DND-41 (cell line): ENCODE data around the gene ZNF451.

Experiments used
- ATAC-seq: fragments of 200-7000 bp; cut with Tn5 transposase; 3 replicates; pipeline ENCODE4 v1.9.1; 2021; ENCODE audit warnings: low read depth; ENCODE audit not compliant: insufficient read depth
- DNase-seq: peaks from one replicate; pipeline ENCODE4 v3.0.0-alpha.2; 2020
- H2AFZ ChIP-seq: 2 replicates; pipeline ENCODE4 v1.6.0; 2012; ENCODE audit warnings: low read depth, low read length
- H3K27ac ChIP-seq: 2 replicates; pipeline ENCODE4 v1.5.1; 2012; ENCODE audit warnings: low read length, inconsistent platforms
- H3K27me3 ChIP-seq: fragments of 200-600 bp; sonication (generic); 2 replicates; pipeline ENCODE4 v1.6.0; 2012; ENCODE audit warnings: low read length, mild to moderate bottlenecking, inconsistent platforms; ENCODE audit not compliant: insufficient read depth, poor library complexity
- H3K36me3 ChIP-seq: 2 replicates; pipeline ENCODE4 v1.5.1; 2012; ENCODE audit warnings: low read length, inconsistent platforms; ENCODE audit not compliant: insufficient read depth
- H3K4me1 ChIP-seq: 2 replicates; pipeline ENCODE4 v1.5.1; 2012; ENCODE audit warnings: mild to moderate bottlenecking, low read length; ENCODE audit not compliant: insufficient read depth
- H3K4me2 ChIP-seq: 2 replicates; pipeline ENCODE4 v1.6.0; 2012; ENCODE audit warnings: mild to moderate bottlenecking, moderate library complexity, low read length, inconsistent platforms; ENCODE audit not compliant: insufficient read depth
- H3K4me3 ChIP-seq, 2 experiments: fragments of 200-600 bp in 1 of 2; shearing (Covaris generic) in 1 of 2; 2 replicates each; pipeline ENCODE4 v1.5.1; 2012 to 2016; ENCODE audit warnings: inconsistent platforms in 2 of 2, low read length in 2 of 2, mild to moderate bottlenecking in 2 of 2, low read depth in 1 of 2, moderate library complexity in 1 of 2
- H3K79me2 ChIP-seq: 2 replicates; pipeline ENCODE4 v1.6.0; 2012; ENCODE audit warnings: low read length, inconsistent platforms; ENCODE audit not compliant: insufficient read depth
- H3K9ac ChIP-seq: 2 replicates; pipeline ENCODE4 v1.6.0; 2012; ENCODE audit warnings: low read depth, mild to moderate bottlenecking, inconsistent platforms, low read length, moderate library complexity
- H3K9me3 ChIP-seq: 2 replicates; pipeline ENCODE4 v1.5.1; 2012; ENCODE audit warnings: low read length, moderate library complexity, mild to moderate bottlenecking, inconsistent platforms; ENCODE audit not compliant: insufficient read depth, severe bottlenecking
- H4K20me1 ChIP-seq: 2 replicates; pipeline ENCODE4 v1.6.0; 2012; ENCODE audit warnings: low read length; ENCODE audit not compliant: insufficient read depth
- EZH2 ChIP-seq: IDR thresholded peaks from 3 replicates; pipeline ENCODE4 v1.6.1; 2012; ENCODE audit warnings: borderline replicate concordance, low read depth, mild to moderate bottlenecking, moderate library complexity, low read length, inconsistent platforms; ENCODE audit not compliant: severe bottlenecking
- TF ChIP-seq, protein P1 (sequence below): IDR thresholded peaks from 2 replicates; pipeline ENCODE4 v1.5.1; 2012; ENCODE audit warnings: borderline replicate concordance, low read length, moderate library complexity, mild to moderate bottlenecking; ENCODE audit not compliant: poor library complexity, severe bottlenecking; ENCODE audit errors: extremely low read depth

Gene ZNF451

DNA sequence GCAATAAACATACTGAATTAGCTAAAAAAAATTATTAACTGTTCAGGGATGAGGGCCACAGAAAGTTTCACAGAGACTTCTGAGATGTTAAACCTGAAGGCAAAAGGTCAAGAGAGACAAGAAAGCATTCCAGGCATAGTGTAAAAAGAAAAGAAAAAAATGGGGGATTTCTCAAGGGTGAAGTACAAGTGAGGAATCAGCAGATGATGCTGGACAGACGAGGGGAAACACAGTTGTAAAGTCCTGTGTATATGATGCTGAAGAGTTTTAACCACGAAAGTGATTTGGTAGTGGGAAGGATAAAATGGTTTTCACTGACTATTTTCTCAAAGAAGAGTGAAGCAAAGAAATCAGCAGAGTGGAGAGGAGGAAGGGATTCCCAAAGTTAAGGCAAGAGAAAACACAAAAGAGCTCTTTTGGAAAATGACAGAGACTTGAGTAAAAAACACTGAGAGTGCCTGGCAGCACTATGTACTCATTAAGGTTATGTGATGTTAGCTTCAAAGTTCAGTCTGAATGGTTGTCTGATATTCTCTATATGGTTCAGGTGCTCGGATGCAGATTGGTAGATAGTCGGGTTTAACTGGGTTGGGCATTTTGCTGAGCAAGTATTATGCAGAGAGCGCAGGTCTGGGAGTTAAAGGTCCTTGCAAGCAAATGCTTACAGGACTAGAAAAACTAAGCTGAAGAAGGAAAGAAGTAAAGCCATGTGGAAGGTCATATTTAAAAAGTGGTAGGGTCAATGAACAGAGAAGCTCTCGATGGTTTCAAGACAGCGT is 115.8 kb downstream of the ZNF451 start:
- Histone ChIP-seq H4K20me1 (no peaks in the 10 kb centered on the region), H3K4me2 (no peak overlapping the region), H3K27ac (no peak overlapping the region), H3K4me3 (no peak overlapping the region), H3K27me3 (no peaks in the 10 kb centered on the region), H2AFZ (no peak overlapping the region), H3K9ac (no peak overlapping the region), H3K4me1 (no peaks in the 10 kb centered on the region), H3K9me3 (no peaks in the 10 kb centered on the region), H3K79me2 (0 out of 2 replicates have a peak, but pooled peaks cover 6% of the 10 kb centered on the region), H3K36me3 (no peaks in the 10 kb centered on the region)
- DNase-seq (no peak), ATAC-seq (no peak)
- no peak for TF ChIP-seq EZH2
- TF ChIP-seq, protein P1, sequence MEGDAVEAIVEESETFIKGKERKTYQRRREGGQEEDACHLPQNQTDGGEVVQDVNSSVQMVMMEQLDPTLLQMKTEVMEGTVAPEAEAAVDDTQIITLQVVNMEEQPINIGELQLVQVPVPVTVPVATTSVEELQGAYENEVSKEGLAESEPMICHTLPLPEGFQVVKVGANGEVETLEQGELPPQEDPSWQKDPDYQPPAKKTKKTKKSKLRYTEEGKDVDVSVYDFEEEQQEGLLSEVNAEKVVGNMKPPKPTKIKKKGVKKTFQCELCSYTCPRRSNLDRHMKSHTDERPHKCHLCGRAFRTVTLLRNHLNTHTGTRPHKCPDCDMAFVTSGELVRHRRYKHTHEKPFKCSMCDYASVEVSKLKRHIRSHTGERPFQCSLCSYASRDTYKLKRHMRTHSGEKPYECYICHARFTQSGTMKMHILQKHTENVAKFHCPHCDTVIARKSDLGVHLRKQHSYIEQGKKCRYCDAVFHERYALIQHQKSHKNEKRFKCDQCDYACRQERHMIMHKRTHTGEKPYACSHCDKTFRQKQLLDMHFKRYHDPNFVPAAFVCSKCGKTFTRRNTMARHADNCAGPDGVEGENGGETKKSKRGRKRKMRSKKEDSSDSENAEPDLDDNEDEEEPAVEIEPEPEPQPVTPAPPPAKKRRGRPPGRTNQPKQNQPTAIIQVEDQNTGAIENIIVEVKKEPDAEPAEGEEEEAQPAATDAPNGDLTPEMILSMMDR: no peak

DNA sequence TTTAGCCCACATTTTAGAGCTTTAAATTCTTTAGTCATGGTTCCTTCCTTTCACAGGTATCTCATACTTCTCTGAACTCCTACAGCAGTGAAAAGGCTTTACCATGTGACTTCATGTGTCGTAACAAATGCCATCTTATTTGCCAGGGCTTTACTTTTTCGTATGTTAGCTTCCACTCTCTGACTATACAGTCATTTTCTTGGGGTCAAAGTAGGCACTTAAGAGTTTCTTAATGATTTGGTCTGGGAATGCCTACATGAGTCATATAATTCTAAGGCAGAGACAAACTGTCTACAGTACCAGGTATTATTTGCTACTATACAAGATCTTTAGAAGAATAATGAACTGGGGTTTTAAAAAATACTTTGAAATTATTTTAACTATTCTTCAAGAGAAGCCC is 117.2 kb downstream of the ZNF451 start:
- DNase-seq: no peak
- Histone ChIP-seq H3K9ac (no peak overlapping the region), H3K4me1 (no peaks in the 10 kb centered on the region), H3K79me2 (peaks cover 11% of the 10 kb centered on the region), H4K20me1 (0 out of 2 replicates have a peak, but pooled peaks cover 4% of the 10 kb centered on the region), H3K36me3 (no peaks in the 10 kb centered on the region), H3K27me3 (no peaks in the 10 kb centered on the region), H2AFZ (no peak overlapping the region), H3K4me2 (no peak overlapping the region), H3K27ac (no peak overlapping the region), H3K4me3 (no peak overlapping the region), H3K9me3 (no peaks in the 10 kb centered on the region)
- TF ChIP-seq EZH2: no peak
- TF ChIP-seq, protein P1: no peak
- ATAC-seq: no peak

DNA sequence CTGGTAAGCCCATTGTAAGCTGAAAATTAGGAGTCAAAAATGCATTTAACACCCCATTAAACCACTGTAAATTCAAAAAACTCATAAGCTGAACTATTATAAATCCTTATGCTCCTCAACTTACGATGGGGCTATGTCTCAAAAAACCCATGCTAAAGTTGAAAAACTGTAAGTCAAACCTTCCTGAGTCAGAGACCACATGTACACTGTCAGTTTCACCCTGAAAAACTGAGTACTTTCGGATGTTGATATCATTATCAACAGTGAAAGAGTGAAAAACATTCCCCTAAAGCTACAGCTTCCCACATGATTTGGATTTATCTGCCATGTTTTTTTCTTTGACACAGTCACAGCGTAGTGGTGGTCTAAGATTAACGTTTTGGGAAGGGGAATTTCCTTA is 117.9 kb downstream of the ZNF451 start:
- TF ChIP-seq, protein P1: no peak
- TF ChIP-seq EZH2: no peak
- H3K4me2 ChIP-seq: no peak overlapping the region

More for the DNA sequence above, 117.9 kb downstream of the ZNF451 start:
- no peaks in the 10 kb centered on the region for H3K27me3 ChIP-seq
- H3K36me3 ChIP-seq: no peaks in the 10 kb centered on the region
- no peak overlapping the region for H3K9ac ChIP-seq
- ATAC-seq: no peak
- peaks cover 15% of the 10 kb centered on the region for H3K79me2 ChIP-seq
- no peak overlapping the region for H3K4me3 ChIP-seq
- no peaks in the 10 kb centered on the region for H3K4me1 ChIP-seq
- H3K27ac ChIP-seq: no peak overlapping the region
- H3K9me3 ChIP-seq: no peaks in the 10 kb centered on the region
- H2AFZ ChIP-seq: no peak overlapping the region
- peaks cover 8% of the 10 kb centered on the region; the same call in 1 of the 2 replicates for H4K20me1 ChIP-seq
- DNase-seq: no peak
